HG03342 (cell line): Measurements from ENCODE around the gene HOXD13.

Source experiments
- ATAC-seq: cut with Tn5 transposase; IDR thresholded peaks from one replicate; pipeline ENCODE4 v1.9.1; 2021; ENCODE audit warnings: mild to moderate bottlenecking, moderate library complexity; ENCODE audit not compliant: unreplicated experiment

The HOXD13 gene

GRCh38 chr2:176105078-176105729 lies 12.7 kb downstream of the HOXD13 start:
- ATAC-seq, result no peak

- no peak for ATAC-seq
These were observed 13.4 kb downstream of the HOXD13 start for GRCh38 chr2:176105730-176106580.

GRCh38 chr2:176106581-176107539 lies 14.3 kb downstream of the HOXD13 start, which contains the start of gene HOXD11:
HOXD11 (plus strand) TSS chr2:176107280; CDS start chr2:176107356, 76 bp downstream.
- no peak for ATAC-seq

- ATAC-seq, result no peak
These were observed 15.2 kb downstream of the HOXD13 start for GRCh38 chr2:176107731-176108181.

DNA sequence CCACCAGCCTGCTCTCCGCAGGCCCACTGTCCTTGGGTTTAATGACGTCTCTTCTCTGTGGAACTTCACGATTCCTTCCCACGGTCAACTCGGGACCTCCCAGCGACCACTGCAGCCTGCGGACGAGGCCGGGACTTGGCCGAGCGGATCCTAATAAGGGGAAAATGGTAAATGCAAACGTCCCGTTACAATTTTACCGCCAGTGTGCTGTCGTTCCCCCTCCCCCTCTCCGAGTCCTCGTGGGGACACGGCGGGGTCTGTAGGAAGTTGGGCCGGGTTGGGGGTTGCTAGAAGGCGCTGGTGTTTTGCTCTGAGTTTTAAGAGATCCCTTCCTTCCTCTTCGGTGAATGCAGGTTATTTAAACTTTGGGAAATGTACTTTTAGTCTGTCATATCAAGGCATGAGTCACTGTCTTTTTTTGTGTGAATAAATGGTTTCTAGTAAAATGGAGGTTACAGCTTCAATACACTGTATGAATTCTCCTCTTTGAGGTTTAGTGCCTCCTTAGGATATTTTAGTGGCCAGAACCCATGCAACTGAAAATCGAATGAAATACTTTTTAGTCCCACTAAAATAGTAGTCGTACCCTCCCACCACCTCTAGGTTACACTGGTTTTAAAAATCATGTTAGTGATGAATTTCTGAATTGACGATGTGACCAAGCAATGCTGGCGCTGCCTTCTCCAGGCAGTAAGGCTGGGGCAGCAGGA lies 16.8 kb downstream of the HOXD13 start:
- no peak for ATAC-seq

- ATAC-seq, result no peak
These were observed 17.4 kb downstream of the HOXD13 start for GRCh38 chr2:176109946-176110345.

DNA sequence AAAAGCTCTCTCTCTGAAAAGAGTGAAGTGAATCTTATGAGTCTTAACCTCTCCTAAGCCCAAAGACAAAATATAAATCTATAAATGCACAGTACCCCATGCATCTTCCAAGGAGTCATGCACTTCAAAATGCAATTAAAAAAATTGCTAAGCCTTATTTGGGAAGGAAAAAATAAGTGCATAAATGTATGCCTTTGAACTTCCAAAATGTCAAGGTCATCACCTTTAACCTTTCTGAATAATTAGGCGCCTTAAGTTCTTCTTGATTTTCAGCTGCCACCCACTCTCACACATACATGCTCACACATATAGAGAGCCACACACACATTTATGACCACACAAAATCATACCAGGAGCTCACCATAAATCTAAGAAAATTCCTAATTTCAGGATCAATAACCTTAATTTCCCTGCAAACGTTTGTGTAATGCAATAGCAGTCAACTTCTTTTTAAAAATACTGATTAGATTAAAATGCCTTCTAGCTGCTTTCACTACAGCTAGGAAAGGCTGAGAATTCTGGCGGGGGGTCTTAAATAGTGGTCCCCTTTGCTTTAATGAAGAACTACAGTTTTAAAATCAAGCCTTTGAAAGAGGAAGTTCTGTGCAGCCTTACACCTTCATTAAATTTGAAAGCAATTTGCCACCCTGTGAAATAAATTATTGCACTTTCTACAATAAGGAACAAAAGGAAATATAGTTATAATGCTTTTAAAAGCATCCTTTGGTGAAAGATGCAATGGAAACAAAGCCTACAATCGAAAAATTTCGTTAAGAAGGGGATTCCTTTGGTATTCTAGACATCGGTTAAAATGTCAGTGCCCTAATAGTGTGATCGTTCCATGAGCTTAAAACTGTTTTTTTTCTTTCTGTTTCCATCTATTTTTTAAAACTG lies 18.1 kb downstream of the HOXD13 start:
- ATAC-seq, result no peak

DNA sequence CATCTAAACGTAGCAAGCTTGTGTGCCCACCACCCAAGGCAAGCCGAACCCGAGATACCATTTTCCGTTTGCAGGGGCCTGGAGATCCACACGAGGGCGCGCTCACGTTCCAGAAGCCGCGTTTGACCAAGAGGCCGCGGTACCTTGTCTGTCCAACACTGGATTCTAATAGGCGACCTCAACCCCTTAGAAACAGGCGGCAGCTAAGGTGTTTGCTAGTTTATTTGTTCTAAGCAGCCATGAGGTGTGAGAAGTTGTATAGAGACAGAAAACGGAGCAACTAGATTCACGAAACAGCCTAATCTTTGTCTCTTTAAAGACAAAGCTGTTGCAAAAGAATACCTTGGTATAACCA lies 18.8 kb downstream of the HOXD13 start:
- ATAC-seq, result no peak

GRCh38 chr2:176111846-176112374 lies 19.4 kb downstream of the HOXD13 start:
- ATAC-seq, result no peak

DNA sequence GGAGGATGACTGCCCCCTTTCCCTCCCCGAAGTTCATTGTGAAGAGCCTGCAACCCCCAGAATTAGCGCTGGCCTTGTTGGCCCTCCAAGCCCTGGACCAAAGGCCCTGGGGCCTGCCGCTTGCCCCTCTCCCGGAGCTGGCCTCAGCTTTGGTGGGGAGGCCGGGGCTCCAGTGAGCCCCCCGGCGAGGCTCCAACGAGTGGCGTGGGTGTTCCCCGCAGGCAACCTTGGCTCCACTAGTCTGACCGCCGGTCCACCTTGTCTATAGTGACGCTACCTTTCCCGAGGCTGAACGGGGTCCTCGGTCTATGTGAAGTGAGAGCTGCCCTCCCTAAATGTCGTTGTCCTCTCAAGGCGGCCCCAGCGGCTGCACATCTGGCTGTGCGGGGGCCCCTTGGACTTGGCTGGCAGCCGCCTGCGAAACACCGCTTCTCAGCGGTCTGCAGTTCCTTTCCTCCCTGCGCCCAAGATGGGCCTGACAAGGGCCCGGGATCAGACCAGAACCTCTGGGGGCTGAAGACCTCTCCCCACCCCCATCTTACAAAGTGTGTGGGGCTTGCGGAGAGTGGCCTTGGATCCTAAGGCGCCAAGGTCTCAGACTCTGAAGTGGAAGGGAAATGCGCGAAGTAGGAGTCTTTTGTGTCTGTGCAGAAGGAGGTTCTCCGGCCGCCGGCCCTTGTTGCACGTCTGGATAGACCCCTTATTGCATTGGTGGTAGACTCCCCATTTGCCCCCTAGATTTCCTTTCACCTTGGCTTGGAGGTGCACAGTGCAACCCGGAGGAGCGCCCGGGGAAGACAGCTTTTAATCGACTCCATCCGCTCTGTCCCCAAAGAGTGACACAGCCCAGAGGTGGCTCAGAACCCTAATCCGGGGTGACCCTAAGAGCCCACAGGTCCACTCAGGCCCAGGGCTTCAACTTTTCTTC lies 20.1 kb downstream of the HOXD13 start:
- no peak for ATAC-seq

GRCh38 chr2:176114120-176114929 lies 21.8 kb downstream of the HOXD13 start:
- no peak for ATAC-seq

DNA sequence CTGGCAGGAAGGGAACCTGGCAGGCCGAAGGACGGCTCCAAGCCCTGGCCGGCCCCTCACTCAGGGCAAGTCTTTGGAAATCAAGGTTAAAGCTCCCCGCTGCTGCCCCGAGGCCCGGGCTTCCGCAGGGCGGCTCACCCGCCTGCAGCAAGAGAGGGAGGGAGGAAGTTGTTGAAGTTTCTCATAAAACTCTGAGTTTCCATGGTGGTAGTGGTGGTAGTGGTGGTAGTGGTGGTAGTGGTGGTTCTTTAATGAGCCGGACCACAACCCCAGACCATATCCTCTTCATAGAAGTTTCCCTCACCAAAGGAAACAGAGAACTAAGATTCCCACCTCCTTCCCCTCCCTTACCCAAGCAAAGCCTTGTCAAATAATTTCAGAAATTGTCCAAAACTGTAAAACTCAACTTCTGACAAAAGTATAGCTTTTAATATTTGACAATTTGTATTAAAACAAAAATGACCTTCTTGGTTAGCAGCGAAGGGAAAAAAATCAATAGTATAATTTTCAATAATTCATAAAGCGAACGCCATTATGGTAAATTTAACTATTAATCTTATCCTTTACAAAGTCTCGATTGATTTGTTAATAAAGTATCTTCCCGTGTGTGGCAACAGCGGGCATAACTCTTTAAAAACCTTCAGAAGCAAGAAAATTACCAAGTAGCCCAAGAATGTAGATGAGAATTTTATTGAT lies 22.6 kb downstream of the HOXD13 start:
- ATAC-seq, result no peak

DNA sequence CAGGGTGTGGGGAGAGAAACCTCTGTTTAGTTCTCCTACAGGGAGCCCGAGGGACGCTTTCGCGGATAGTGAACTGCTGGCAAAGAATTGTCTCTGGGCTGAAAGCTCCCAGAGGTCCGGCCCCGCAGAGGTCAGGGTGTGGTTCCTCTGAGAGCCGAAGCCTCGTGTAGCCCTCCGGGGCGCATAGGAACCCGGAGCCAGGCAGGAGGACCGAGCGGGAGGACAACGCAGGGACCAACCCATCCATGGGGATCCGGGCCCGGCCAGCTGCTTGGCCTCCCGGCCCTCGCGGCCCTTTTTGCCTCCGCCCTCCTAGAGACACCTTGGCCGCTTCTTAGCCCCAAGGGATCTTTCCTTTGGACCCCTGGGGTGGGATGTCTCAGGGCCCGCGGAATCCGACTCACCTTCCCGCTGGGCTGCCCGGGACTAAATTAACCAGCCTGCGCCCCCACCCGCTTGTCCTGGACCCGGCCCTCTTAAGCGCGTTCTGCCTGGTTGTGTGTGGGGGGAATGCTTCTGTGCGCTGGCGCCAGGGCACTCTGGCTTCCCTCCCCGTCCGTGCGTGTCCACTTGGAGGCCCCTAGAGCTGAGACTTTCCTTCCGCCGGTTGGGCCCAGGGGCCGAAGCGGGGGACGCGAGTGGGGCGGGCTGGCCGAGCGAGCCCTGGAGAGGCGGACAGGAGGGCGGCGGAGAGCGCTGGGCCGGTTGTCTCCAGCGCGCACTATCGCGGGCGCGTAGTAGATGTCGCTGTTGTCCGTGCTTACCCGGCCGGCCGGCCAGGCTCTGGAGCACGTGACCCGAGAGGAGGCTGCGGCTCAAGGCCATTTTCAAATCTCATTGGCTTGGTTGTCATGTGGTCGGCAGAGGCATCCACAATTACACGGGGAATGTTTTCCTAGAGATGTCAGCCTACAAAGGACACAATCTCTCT lies 23.6 kb downstream of the HOXD13 start, which contains the start of gene HOXD10:
HOXD10 (plus strand) TSS at position 896 of the 931 bp plus-strand sequence. CDS start 56 bp downstream, outside the sequence.
- ATAC-seq, result no peak

DNA sequence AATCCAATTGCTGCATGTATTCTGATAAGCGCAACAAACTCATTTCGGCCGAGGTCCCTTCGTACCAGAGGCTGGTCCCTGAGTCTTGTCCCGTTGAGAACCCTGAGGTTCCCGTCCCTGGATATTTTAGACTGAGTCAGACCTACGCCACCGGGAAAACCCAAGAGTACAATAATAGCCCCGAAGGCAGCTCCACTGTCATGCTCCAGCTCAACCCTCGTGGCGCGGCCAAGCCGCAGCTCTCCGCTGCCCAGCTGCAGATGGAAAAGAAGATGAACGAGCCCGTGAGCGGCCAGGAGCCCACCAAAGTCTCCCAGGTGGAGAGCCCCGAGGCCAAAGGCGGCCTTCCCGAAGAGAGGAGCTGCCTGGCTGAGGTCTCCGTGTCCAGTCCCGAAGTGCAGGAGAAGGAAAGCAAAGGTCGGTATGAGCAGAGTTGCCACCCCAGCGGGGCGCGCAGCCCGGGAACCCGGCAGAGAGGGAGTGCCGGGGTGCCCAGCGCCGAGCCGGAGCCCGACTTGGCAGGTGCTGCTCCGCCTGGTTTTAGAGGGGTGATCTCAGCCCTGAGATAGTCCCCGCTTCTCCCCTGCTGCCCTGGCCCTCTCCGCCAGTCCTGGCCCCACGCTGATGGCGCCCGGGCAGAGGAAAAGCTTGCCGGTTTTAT lies 24.8 kb downstream of the HOXD13 start:
- no peak for ATAC-seq

DNA sequence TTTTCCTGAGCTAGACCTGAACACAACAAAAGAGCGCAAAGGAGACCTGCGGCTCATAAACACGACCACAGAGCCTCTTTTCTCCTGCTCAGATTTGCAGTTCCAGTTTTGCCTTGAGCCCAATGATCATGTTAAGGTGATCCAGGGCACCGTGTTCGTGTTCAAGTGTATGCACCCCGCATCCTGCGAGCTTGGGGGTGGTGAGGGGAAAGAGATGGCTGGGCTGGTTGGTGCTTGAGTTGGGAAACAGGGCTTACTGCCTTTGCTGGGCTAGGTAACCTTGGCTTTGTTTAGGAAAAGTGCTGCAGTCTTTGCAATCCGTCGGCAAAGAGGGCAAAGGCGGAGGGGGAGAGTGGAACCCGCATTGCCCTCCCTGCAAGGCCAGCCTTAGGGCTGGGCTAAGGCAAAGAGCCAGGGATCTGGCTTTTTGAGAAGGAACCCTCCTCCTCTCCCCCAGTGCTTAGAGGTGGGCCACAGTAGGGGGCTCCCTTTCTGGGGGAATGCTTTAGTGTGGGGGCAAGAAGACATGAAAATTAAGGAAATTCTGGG lies 25.4 kb downstream of the HOXD13 start:
- ATAC-seq, result no peak
